Anterior cingulate cortex (tissue), 58 donors: Measurements from ENCODE around the gene KIF5A.

Experiments used
- DNase-seq, 58 donors: peaks; one replicate each; lab custom pipeline; 2025; lab: John Stamatoyannopoulos, UW

The KIF5A gene

GRCh38 chr12:57603815-57604453, 54.1 kb downstream of the KIF5A start:
- peak in 43 of 58 donors; percentile 14 to 85 (median 41) for DNase-seq

GRCh38 chr12:57604454-57604991, 54.7 kb downstream of the KIF5A start, which contains the start of gene DTX3:
TSS of gene DTX3 (plus strand) at chr12:57604824. CDS start at chr12:57606518, 1,694 bp downstream.
- peak in 53 of 58 donors; percentile 21 to 83 (median 62) for DNase-seq

GRCh38 chr12:57604992-57605810, 55.4 kb downstream of the KIF5A start:
- peak in 11 of 58 donors; percentile 20 to 60 (median 44) for DNase-seq

GRCh38 chr12:57605811-57606311, 56.0 kb downstream of the KIF5A start:
- no peak for DNase-seq

GRCh38 chr12:57606399-57606798, 56.6 kb downstream of the KIF5A start:
- no peak for DNase-seq

- no peak for DNase-seq
Observed at GRCh38 chr12:57606821-57607220, 57.0 kb downstream of the KIF5A start.

- DNase-seq = no peak
Observed at GRCh38 chr12:57607958-57608663, 58.3 kb downstream of the KIF5A start.

- DNase-seq = no peak
Observed at GRCh38 chr12:57609101-57609780, 59.4 kb downstream of the KIF5A start.

- no peak for DNase-seq
Observed at GRCh38 chr12:57609781-57610553, 60.1 kb downstream of the KIF5A start.

GRCh38 chr12:57610554-57611107, 60.8 kb downstream of the KIF5A start:
- no peak for DNase-seq

GRCh38 chr12:57611108-57611826, 61.4 kb downstream of the KIF5A start, which contains the start of gene ARHGEF25:
TSS of gene ARHGEF25 (plus strand) at chr12:57611435. CDS start at chr12:57611895, 460 bp downstream.
- DNase-seq = peak in 49 of 58 donors; percentile 23 to 78 (median 43)

GRCh38 chr12:57611827-57612710, 62.2 kb downstream of the KIF5A start:
- DNase-seq = peak in 13 of 58 donors; percentile 14 to 62 (median 26)

GRCh38 chr12:57612711-57613426, 63.0 kb downstream of the KIF5A start:
- no peak for DNase-seq

GRCh38 chr12:57613427-57614109, 63.7 kb downstream of the KIF5A start:
- no peak for DNase-seq

- DNase-seq = peak in 11 of 58 donors; percentile 10 to 31 (median 22)
Observed at GRCh38 chr12:57614178-57614947, 64.5 kb downstream of the KIF5A start.
